Hindlimb muscle (tissue), 1 donor: ENCODE measurements around the gene NDUFA13. TPM values are rescaled to one million over a fixed set of nuclear protein-coding genes. Genes with fewer than 3 reads are reported as not detected.

Source experiments
- DNase-seq: peaks from one replicate; pipeline ENCODE4 v3.0.0-alpha.2; 2013
- polyA plus RNA-seq: library from polyadenylated mRNA; unstranded; fragments of 120-200 nt; gene quantifications from one replicate; pipeline ENCODE4 v1.2.1, GENCODE V29; 2013; ENCODE audit not compliant: insufficient read length

NDUFA13 gene
- polyA plus RNA-seq, 1 donor = 180 TPM

DNA sequence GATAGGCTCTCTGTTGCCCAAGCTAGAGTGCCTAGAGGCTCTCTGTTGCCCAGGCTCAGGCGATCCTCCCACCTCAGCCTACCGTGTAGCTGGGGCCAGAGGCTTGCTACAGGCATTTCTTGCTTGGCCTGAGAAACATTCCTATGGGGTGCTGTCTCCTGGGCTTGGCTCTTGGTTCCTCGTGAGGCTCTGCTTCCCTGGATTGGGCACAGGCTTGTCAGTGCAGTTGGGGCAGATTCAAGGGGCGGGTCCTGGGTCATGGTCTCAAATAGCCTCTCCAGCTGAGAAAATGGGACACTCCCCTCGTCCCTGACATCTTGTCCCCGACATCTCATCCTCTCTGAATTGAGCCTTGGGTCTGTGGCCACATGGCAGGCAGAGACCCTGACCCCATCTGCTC is 5.6 kb upstream of the NDUFA13 start:
- no peak for DNase-seq

DNA sequence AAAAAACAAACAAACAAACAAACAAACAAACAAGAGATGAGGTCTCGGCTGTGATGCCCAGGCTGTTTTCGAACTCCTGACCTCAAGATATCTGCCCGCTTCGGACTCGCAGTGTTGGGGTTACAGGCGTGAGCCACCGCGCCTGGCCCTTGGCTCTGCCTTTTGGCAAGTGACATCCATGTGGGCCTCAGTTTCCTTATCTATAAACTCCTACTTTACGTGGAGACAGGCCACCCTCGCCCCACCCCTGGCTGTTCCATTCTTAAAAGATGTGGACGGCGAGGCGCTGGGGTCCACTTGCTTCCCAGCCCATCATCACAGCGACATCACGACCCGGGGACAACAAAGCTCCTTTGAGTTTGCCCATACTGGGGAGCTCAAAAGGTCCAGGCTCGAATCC is 2.3 kb upstream of the NDUFA13 start:
- no peak for DNase-seq

DNA sequence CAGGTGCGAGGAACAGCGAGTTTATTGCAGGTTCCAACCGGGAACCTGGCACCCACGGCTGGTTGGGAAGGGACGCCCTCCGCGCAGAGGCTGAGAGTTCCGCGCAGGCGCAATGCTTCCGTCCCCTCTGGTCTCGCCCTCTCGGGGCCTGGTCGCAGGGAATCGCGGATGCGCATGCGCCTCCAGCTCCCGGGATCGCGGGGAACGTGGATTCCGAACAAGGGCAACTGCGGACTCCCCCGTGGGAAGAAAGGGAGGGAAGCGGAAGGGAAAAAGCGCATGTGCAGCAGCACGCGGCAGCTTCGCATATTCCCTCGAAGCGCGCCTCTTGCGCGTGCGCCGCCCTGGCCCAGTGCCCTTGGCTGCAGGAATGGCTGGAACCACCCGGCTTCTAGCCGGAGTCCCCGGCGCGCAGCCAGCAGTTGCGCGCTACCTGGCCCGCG is 1.8 kb upstream of the NDUFA13 start:
- DNase-seq = peak; percentile 82

DNA sequence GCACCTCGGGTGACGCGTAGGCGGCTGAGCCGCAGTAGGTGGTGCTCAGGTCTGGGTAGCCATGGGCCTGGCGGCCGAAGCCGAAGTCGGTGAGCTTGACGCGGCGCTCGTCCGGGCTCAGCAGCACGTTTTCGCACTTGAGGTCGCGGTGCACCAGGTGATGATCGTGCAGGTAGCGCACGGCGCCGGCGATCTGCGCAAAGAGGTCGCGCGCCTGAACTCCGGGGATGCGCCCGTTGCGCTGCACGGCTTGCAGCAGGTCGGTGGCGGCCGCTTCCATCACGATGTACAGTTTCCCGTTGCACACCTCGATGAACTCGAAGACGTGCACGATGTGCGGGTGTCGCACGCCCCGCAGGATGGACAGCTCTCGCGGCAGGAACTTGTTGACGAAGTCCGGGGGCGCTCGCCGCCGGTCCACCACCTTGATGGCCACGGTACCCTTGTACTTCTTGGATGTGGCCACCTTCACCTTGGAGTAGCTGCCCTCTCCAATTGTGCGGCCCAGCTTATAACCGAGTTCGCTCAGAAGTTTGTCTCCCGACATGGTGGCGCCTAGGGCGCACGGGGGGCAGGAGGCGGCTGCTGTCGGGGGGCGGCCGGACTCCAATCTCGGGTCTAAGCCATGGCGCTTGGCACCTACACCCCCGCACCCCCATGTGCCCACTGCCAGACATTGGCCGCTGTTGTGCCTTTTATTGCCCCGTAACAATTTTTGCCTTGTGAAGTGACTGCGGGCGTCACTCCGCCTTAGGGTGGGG is 964 bp upstream of the NDUFA13 start, which contains the start of gene TSSK6:
TSSK6 (minus strand) TSS at position 668 of the 761 bp plus-strand sequence; CDS start at position 547, 121 bp downstream.
- no peak for DNase-seq

DNA sequence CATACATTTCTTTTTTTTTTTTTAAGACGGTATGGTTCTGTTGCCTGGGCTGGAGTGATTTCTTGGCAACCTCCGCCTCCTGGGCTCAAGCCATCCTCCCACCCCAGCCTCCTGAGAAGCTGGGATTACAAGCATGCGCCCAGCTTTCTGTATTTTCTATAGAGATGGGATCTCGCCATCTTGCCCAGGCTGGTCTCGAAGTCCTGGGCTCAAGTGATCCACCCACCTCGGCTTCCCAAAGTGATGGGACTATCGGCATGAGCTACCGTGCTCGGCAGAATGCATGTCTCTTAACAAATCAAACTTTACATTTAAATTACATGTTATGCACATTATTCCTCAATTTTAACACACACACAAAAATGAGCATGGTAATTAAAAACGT is 1.2 kb downstream of the NDUFA13 start:
- no peak for DNase-seq

DNA sequence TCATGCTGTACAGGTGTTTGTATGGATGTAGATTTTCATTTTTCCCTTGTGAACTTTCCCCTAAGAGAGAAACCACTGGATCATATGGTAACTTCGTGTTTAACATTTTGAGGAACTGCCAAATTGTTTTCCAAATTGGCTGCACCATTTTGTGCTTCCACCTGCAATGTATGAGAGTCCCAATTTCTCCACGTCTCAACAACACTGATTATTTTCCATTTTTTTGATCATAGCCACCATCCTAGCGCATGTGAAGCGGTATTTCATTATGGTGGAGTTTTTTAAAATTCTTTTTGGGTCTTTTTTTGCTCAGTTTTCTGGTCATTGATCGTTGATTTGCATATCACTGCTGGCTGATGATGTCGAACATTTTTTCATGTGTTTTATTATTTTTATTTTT is 5.0 kb downstream of the NDUFA13 start:
- no peak for DNase-seq

DNA sequence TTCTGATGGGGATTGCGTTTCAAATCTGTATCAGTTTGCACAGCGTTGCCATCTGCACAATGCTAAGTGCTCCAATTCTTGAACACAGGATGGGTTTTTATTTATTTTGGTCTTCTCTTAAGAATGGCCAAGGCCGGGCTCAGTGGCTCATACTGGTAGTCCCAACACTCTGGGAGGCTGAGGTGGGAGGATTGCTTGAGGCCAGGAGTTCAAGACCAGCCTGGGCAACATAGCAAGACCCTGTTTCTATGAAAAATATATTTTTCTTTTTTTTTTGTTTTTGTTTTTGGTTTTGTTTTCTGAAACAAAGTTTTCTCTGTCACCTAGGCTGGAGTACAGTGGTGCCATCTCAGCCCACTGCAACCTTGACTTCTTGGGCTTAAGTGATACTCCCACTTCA is 7.2 kb downstream of the NDUFA13 start:
- DNase-seq = no peak

DNA sequence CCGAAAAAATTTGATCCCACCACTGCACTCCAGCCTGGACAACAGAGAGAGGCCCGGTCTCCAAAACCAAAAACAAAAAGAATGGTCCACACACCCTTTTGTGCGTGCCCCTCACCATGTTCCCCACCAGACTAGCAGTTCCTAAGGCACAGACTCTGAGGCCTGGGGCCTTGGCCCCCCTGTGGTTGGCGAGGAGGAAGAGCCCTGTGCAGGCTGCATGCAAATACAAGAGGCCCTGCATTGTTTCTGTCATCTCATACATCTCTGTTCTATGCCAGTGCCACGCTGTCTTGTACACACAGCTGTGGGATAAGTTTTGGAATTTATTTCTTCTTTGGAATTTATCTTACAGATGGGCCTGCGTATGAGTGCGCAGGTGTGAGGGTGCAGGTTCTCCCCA is 8.0 kb downstream of the NDUFA13 start:
- no peak for DNase-seq

DNA sequence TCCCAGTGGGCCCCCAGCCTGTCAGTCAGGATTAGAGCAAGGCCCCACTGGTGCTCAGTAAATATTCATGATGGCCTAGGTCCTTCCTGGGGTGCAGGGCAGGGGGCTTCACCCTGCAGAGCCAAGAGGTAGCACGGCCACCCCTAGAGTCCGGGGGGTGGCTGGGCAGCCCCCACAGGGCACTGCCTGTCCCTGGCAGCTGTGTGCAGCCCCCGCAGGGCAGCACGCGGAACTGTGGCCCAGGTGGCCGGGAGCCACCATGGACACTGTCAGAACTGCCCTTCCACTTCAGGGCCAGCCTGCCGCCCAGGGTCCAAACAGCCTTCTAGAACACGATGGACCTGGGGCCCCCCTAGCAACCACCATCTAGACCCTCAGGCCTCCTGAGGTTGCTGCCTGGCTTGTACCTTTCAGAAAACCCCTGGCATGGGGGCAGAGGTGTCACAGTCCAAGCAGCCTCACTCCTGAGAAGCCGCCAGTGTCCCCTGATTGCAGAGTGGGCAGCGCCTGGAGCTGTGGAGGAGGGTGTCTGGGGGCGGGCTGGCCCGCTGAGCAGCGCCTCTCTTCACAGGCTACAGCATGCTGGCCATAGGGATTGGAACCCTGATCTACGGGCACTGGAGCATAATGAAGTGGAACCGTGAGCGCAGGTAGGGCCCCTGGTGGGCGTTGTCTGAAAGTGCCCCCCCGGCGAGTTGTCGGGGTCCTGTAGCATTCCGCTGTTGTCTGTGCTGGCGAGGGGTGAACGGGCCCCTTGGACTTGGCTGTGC is 9.8 kb downstream of the NDUFA13 start:
- no peak for DNase-seq

DNA sequence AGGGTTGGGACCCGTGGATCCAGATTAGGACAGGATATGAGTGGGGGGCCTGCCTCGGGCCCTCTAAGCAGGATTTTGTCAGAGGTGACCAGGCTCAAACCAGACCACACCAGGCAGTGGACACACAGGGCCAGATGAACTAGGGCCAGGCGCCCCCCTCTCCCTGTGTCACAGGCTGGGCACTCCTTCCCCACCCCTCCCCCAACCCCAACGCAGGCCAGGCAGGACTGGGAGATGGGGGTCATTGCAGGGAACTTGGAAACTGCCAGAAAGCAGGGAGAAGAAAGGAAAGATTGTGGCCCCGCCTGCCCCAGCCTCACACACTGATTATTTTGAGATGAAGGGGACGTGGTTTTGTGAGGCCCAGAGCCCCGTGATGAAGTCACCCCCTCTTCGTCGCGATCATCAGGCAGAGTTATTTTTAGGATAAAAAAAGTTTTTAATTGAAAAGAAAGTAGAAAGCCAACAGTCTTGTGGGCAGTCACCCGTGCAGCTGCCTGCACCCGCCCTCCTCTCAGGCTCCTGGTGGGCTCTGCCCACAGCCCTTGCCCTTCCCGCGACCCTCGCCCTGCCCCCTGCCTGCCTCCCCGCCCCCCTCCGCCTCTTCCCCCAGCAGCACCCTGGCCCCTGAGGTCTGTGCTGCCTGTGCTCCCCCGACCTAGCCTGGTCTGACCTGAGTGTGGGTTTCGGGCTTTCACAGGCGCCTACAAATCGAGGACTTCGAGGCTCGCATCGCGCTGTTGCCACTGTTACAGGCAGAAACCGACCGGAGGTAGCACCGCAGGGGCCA is 10.8 kb downstream of the NDUFA13 start:
- DNase-seq = no peak

DNA sequence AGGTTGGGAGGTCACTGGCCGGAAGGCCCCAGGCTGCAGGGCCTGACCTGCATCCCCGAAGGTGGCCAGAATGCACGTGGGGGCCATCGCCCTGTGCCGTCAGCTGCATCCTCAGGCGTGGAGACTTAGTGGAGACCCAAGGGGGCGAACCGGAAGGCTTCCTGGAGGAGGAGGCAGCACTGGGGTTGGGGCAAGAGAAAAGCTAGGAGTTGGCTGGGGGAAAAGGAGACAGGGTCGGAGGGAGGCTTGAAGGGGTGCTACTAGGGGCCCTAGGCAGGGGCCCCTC is 11.3 kb downstream of the NDUFA13 start:
- DNase-seq = no peak

DNA sequence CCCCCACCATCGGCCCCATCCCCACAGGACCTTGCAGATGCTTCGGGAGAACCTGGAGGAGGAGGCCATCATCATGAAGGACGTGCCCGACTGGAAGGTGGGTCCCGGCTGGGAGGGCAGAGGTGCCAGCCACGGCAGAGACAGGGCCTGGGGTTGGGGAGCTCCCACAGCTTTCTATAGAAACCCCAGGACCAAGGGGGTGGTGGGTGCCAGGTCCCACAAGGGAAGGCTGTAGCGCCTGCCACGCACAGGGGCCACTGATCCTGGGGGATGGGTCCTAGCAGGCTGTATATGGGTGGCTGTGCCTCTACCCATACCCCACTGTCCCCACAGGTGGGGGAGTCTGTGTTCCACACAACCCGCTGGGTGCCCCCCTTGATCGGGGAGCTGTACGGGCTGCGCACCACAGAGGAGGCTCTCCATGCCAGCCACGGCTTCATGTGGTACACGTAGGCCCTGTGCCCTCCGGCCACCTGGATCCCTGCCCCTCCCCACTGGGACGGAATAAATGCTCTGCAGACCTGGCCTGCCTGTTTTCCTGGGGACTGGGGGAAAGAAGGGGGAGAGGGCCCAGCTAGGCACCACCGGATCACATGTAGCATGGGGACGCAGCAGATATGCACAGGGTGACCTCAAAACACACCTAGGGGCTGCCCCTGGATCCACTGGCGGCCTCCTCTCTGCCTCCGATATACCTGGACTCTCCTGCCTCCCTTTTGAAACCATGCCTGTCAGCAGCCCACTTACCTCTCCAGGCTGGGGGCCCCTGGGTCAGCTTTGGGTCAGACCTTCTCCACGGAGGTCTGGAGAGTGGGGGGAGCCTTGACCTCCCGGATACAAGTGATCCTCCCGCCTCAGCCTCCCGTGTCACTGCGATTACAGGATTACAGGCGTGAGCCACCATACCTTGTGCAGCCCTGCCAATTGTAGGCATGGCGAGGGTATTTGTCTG is 11.9 kb downstream of the NDUFA13 start:
- no peak for DNase-seq

DNA sequence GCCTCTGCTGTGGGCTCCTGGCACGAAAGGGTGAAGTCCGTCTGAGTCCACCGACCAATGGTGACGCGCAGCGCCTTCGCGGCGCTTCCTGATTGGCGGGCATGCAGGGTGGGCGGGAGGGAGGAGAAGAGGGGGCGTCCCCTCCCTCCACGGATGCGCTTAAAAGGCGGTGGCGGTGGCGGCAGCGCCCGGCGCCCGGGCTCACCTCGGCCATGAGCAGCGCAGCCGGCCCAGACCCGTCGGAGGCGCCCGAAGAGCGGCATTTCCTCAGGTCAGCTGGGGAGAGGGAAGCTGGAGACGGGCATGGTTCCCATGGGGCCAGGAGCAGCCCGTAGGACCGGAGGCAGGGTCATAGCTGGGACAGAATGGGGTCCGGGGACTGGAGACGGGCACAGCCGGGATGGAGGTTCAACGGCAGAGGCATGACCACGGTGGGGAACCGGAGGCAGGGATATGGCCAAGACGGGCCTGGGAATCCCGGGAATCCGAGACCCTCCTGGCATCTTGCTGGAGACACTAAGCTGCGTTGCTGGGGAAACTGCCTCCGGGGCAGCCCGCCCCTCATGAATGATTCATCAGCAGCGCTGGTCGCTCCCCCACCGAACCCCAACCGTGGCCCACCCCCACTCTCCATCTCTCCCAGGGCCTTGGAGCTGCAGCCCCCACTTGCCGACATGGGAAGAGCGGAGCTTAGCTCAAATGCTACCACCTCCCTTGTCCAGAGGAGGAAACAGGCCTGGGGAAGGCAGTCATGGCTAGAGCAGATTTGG is 12.9 kb downstream of the NDUFA13 start, which contains the start of gene YJEFN3:
YJEFN3 (plus strand) TSS at position 191 of the 770 bp plus-strand sequence; CDS start at position 213, 22 bp downstream.
- DNase-seq = no peak

DNA sequence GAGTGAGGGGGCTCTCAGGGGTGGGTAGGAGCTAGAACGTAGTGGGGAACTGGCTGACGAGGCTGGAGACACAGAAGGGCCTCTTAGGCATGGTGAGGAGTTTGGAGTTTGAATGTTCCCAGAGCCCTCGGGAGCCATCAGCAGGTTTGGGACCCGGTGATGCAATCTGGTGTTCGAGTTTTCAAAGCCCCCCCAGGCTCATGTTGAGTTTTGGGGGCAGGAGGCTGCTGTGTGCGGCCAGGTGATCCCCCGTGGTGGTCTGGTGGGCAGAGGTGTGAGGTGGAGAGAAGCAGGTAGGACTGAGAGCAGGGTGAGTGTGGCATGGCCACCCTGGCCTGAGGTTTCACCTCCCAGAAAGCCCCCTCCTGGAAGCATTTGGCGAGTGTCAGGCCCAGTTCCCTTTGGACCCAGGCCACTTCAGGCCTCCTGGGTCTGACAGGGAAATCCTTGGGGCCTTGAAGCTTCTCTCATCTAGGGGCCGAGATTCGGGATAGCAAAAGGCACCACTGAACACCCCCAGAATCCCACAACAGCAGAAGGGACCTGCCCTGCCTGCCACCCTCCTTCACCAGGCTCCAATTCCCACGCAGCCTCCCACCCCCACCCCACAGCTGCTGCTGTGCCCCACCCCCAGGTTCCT is 13.9 kb downstream of the NDUFA13 start:
- DNase-seq = no peak

DNA sequence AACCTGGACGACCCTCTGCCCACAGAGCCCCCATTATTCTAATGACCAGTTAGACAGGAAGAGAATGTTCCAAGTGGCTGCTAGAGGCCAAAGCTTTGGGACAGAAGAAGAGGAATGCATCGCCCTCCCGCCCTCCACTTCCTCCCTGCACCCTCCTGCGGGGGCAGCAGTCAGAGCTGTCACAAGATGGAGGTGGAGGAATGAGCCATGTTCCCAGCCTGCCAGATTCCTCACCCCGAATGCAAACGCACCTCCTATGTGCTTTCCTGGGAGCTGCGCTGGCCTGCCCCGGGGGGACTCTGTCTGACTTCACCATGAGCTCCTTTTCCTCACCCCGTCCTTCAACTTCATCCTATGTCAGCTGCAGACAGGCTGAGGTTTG is 14.4 kb downstream of the NDUFA13 start:
- DNase-seq = no peak

DNA sequence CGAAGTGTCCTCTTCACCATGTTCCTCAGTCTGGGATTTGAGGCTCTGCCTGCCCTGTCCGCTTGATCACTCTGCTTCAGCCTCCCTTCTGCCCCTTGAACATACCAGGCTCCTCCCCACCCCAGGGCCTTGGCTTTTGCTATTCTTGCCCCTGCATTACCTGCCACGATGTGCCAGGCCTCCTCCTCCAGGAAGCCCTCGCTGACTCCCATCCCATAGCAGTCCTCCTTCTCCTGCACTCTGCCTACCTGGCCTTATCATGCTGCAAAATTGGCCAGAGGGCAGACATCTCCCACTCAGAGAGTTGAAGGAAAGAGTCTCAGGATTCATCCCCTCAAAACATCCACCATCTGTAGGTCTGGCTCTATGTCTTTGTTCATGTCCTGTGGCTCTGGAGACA is 14.9 kb downstream of the NDUFA13 start:
- no peak for DNase-seq

DNA sequence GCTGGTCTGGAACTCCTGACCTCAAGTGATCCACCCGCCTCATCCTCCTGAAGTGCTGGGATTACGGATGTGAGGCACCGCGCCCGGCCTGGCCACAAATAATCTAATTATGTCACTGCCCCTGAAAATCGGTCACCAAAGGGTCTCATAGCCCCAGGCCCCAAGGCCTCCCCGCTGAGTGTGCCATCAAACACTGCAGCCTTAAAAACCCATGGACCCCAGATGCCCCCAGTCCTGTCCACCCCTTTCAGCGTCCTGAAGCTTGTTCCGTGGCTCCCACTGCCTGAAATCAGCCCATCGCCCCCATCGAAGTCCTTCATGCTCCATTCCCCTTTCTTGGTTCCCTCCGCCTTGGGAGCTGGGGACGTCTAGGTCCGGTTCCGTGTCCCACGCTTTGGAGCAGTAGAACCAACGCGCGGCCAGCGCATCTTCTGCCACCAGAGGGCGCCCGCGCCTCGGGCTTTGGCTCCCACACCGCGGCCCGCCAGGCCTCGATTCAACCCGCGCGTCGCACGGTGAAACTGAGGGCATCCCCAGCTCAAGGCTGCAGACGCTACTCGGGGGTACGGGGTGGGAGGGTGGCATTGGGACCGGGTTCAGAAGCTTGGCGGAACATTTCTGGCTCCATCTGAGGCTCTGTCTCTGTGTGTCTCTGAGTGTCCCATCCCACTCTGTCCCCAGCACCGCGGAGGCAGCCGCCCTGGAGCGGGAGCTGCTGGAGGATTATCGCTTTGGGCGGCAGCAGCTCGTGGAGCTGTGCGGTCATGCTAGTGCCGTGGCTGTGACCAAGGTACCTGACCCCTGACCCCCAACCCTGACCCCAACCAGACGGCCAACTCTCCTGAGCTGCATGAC is 16.2 kb downstream of the NDUFA13 start:
- DNase-seq = peak; percentile 81

DNA sequence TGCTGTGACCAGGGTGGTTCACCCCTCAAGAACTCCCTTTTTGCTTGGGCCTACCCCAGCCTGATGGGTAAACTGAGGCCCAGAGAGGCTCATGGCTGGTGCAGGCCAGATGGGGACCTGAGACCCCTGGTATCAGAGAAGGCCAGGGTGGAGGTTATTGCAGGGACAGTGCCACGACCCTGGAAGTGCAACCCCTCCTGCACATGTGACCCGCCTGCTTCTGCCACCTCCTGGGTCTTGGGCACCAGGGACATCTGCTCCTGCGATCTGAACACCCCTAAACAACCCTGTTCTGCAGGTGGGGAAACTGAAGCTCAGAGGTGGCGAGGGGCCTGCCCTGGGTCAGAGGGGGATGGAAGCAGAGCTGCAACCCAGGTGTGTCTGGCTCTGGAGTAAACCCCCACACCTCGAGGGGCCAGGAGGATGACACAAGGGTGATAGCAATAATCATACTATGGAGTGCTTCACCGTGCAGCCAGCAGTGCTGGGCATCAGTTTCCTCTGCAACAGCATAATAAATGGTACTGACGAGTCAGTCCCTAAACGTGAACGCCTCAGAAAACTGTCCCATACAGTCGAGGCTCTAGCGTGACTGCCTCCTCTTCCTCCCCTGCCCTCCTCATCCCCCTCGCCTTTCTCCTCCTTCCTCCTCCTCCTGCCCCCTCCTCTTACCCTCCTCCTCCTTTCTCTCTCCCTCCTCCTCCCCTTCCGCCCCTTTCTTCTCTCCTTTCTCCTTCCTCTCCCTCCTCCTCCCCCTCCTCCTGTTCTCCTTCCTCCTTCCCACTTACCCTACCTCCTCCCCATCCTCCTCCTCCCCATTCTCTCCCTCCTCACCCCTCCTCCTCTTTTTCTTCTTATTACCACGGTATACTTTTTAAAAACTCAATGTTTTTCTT is 17.0 kb downstream of the NDUFA13 start:
- DNase-seq = no peak

DNA sequence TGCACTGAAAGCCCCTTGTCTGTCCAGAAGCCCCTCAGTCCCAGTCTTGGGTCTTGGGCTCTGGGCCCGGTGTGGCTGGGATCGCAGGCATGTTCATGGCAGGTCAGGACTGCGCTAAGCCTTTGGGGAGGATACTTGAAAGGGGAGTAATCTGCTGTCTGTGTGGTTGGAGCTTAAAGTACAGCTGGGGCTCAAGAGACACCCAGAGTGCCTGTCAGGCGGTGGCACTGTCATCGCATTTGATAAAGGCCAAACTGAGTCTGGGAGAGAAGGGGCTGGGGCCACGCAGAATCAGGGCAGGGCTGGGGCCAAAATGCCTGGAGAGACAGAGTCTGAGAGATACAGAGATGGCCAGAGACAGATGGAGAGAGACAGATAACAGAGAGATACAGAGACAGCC is 17.8 kb downstream of the NDUFA13 start:
- no peak for DNase-seq
